Thyroid gland (tissue), 4 donors: ENCODE measurements around the gene PLCG1. TPM values are rescaled to one million over a fixed set of nuclear protein-coding genes. Genes with fewer than 3 reads are reported as not detected.

Source experiments
- DNase-seq, 2 donors: peaks; one replicate each; pipeline ENCODE4 v3.0.0-alpha.2; 2019
- H3K27ac ChIP-seq, 3 donors: fragments of 200-600 bp; sonication (generic); 1 replicate in 2 of 3; 2 replicates in 1 of 3; pipeline ENCODE4 v1.5.1; 2016 to 2019; ENCODE audit warnings: mild to moderate bottlenecking in 1 of 3, moderate library complexity in 1 of 3
- H3K27me3 ChIP-seq: fragments of 200-600 bp; sonication (generic); one replicate; pipeline ENCODE4 v1.5.1; 2019
- H3K36me3 ChIP-seq, 2 donors: fragments of 200-600 bp; sonication (generic); one replicate each; pipeline ENCODE4 v1.5.1; 2016 to 2019
- H3K4me1 ChIP-seq, 2 donors: fragments of 200-600 bp; sonication (generic); one replicate each; pipeline ENCODE4 v1.5.1; 2017 to 2019
- H3K4me3 ChIP-seq, 3 donors: fragments of 200-600 bp; sonication (generic); replicated peaks in 1 of 3; 1 replicate in 2 of 3; 2 replicates in 1 of 3; pipeline ENCODE4 v1.5.1; 2016; ENCODE audit warnings: mild to moderate bottlenecking in 1 of 3
- H3K9me3 ChIP-seq: fragments of 200-600 bp; sonication (generic); one replicate; pipeline ENCODE4 v1.5.1; 2017
- POLR2A ChIP-seq, 2 donors: fragments of 450-650 bp; IDR thresholded peaks; one replicate each; pipeline ENCODE4 v1.6.1; 2017; ENCODE audit warnings: antibody characterized with exemption in 2 of 2, mild to moderate bottlenecking in 2 of 2, moderate library complexity in 1 of 2
- whole genome bisulfite sequencing, 2 donors: methylation state at CpG; one replicate each; pipeline ENCODE4 v1.1.5; 2017; 5-methylcytosine and 5-hydroxymethylcytosine counted together
- intact Hi-C: fragments of 100-400 bp; cut with DNase I; formaldehyde crosslinking; loops from one replicate; pipeline ENCODE4 v1.15.1; 2023
- total RNA-seq, 4 donors: library from RNA; depleted of rRNA; stranded (reverse); fragments of >200 nt; gene quantifications; one replicate each; pipeline ENCODE4 v1.2.3, GENCODE V29; 2016
- TF ChIP-seq, protein P1 (sequence below), 6 experiments: fragments of 200-600 bp in 3 of 6; fragments of 450-650 bp in 3 of 6; sonication (generic) in 3 of 6; IDR thresholded peaks; one replicate each; pipeline ENCODE4 v1.5.1; 2016 to 2019; ENCODE audit warnings: antibody characterized with exemption in 6 of 6, mild to moderate bottlenecking in 2 of 6, inconsistent platforms in 1 of 6, moderate library complexity in 1 of 6

Gene PLCG1
- 100 to 1,000 TPM; 146 to 252 (median 164) TPM for total RNA-seq

DNA sequence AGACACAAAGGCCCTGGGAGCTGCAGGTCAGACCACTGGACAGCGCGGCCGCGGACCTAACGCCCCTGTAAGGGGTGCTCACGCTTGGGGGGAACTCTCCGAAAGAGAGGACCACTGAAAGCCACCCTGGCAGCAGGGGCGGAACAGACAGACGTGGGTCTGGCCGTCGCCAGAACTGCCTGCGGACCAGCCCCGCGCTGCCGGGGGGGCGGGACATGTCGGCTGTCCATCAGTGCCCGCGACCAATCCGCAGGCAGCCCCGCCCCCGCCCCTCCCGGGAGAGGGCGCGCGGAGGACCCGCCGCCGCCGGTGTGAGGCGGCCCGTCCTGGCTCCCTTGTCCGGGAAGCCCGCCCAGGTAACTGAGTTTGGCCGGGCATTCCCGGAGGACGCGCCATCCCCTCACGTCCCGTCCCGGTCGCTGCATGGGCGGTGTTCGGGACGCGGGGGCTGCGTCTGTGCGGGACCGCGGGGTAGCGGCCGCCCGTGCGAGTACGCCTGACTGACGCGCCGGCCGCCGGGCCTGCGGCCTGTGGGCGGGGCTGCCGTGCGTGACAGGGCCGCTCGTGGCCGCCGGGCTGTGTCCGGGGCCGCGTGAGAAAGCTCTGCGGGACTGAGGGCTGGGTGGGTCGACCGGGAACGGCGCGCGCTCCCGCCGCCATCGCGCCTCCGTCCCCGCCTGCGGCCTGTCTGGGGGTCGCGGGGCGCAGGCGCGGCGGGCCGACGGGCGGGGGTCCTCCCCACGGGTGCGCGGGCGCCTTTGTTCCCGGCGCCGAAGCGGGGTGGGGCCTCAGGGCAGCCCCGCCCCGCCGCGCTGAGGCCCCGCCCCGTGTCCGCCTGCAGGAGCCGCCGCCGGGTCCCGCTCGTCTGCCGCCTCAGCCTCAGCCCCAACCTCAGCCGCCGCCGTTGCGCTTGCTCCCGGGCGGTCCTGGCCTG lies at the start of gene PLCG1:
Gene PLCG1, plus strand, starts transcription at position 864 of the 934 bp plus-strand sequence. CDS start 99 bp downstream, outside the sequence.
- 0 to 3% methylated on average over 2 to 6 of the region's 121 CpGs for WGBS, 2 donors
- Histone ChIP-seq H3K27ac (peak within 1 kb of the TSS; percentile 89 to 98 (median 96)), H3K4me1 (peaks cover 36 to 38% of the 10 kb centered on the region in 2 donors), H3K27me3 (no peaks in the 10 kb centered on the region), H3K9me3 (no peaks in the 10 kb centered on the region), H3K36me3 (no peaks in the 10 kb centered on the region), H3K4me3 (peak within 1 kb of the TSS; percentile 73 to 93 (median 93))
- peak; percentile 93 for DNase-seq
- intact Hi-C loops: loop anchor here (5.0 kb wide), 1 partner anchor 35 kb away; no protein-coding TSS in a partner anchor
- TF ChIP-seq POLR2A (IDR thresholded peaks at IDR 0.05): peak; percentile 71 to 89
- TF ChIP-seq, protein P1, sequence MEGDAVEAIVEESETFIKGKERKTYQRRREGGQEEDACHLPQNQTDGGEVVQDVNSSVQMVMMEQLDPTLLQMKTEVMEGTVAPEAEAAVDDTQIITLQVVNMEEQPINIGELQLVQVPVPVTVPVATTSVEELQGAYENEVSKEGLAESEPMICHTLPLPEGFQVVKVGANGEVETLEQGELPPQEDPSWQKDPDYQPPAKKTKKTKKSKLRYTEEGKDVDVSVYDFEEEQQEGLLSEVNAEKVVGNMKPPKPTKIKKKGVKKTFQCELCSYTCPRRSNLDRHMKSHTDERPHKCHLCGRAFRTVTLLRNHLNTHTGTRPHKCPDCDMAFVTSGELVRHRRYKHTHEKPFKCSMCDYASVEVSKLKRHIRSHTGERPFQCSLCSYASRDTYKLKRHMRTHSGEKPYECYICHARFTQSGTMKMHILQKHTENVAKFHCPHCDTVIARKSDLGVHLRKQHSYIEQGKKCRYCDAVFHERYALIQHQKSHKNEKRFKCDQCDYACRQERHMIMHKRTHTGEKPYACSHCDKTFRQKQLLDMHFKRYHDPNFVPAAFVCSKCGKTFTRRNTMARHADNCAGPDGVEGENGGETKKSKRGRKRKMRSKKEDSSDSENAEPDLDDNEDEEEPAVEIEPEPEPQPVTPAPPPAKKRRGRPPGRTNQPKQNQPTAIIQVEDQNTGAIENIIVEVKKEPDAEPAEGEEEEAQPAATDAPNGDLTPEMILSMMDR (IDR thresholded peaks at IDR 0.05): peak in 2 of 6 experiments; percentile 1 to 23

DNA sequence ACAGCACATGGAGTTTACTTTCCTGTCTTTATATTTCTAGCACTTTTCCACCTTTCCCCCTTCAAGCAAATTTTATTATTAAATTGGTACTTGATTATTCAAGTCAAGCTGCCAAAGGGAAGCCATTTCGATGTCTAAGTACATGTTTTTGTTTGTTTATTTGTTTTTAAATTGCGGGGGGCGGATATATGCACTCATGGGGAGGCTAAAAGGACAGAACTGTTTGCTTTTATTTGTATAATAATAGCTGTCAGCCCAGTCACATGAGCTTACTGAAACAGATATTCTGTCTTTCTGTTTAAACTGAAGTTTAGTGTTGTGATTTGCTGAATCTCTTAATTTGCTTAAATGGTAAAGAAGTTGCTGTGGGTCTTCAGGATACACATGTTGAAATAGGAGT lies 49.6 kb upstream of the PLCG1 start:
- intact Hi-C loops: no loop called here
- no peak overlapping the region for H3K27ac ChIP-seq
- H3K9me3 ChIP-seq: no peaks in the 10 kb centered on the region
- H3K27me3 ChIP-seq: no peaks in the 10 kb centered on the region
- no peak overlapping the region for H3K4me3 ChIP-seq
- peaks cover 9% of the 10 kb centered on the region in 2 donors for H3K4me1 ChIP-seq
- peaks cover 10 to 16% of the 10 kb centered on the region in 2 donors for H3K36me3 ChIP-seq
- no peak for DNase-seq
- 91 to 94% methylated on average over 3 of the region's 3 CpGs for WGBS, 2 donors
- TF ChIP-seq POLR2A (IDR thresholded peaks at IDR 0.05): no peak
- TF ChIP-seq, protein P1 (IDR thresholded peaks at IDR 0.05): no peak

DNA sequence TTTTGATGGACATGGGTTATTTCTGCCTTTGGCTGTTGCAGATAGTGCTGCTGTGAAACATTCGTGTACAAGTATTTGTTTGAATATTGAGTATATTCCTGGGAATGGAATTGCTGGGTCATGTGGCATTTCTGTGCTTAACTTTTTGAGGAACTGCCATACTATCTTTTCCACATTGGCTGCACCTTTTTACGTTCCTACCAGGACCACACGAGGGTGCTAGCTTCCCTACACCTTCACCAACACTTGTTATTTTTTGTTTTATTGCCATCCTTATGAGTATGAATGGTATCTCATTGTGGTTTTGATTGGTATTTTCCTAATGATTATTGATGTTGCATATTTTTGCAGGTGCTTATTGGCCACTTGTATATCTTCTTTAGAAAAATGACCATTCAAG lies 47.8 kb upstream of the PLCG1 start:
- Histone ChIP-seq H3K27me3 (no peaks in the 10 kb centered on the region), H3K4me1 (peaks cover 8 to 9% of the 10 kb centered on the region in 2 donors), H3K9me3 (no peaks in the 10 kb centered on the region), H3K36me3 (peaks cover 23 to 26% of the 10 kb centered on the region in 2 donors), H3K27ac (no peak overlapping the region), H3K4me3 (no peak overlapping the region)
- WGBS, 2 donors: 92 to 93% methylated on average over 3 of the region's 3 CpGs
- no peak for DNase-seq
- TF ChIP-seq, protein P1 (IDR thresholded peaks at IDR 0.05): no peak
- no peak for TF ChIP-seq POLR2A (IDR thresholded peaks at IDR 0.05)
- intact Hi-C loops: no loop called here

DNA sequence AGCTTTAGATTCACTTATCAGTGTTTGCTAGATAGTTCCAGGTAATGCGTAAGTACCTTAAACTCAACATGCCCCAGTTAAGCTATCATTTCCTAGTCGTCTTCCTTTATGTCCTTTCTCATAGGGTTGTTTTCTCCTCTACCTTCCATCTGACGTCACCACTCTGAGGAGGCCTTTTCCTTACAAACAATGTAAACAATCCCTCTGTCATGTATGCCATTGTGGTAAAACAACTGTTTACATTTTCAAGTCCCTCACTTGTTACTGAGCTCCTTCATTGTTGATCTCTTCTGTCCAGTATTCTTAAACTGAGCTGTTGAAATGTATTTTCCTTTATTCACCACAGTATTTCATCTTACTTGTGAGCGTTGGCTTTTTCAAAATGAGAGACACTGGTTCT lies 45.4 kb upstream of the PLCG1 start:
- Histone ChIP-seq H3K27ac (no peak overlapping the region), H3K27me3 (no peaks in the 10 kb centered on the region), H3K4me3 (no peak overlapping the region), H3K9me3 (no peaks in the 10 kb centered on the region), H3K36me3 (peaks cover 22 to 36% of the 10 kb centered on the region in 2 donors), H3K4me1 (peaks cover 1 to 3% of the 10 kb centered on the region in 2 donors)
- no peak for TF ChIP-seq POLR2A (IDR thresholded peaks at IDR 0.05)
- TF ChIP-seq, protein P1 (IDR thresholded peaks at IDR 0.05): no peak
- WGBS, 2 donors: 91% methylated on average over 4 of the region's 4 CpGs
- DNase-seq: no peak
- intact Hi-C loops: no loop called here
